Bone marrow (tissue), 2 donors: ENCODE measurements around the gene EXOC8.

Source experiments
- DNase-seq, 2 donors: peaks; one replicate each; lab custom pipeline; 2025; lab: John Stamatoyannopoulos, UW

EXOC8 gene

DNA sequence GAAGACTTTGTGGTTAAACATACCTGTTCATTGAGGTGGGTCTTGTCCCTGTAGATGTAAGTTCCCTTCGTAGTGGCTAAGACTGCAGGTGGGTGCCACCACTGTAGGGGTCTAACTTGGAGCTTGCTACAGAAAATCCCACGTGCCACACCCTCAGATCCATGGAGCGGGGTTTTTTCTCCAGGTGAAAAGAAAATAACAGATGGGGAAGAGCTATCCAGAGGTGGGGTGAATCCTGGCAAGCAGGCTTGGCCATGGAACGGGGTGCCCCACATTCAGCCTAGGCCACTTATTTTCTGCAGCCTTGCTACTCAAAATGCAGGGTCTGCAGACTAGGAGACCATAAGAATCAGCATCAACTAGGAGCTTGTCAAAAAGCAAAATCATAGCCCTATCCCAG is 24.0 kb downstream of the EXOC8 start:
- no peak for DNase-seq

DNA sequence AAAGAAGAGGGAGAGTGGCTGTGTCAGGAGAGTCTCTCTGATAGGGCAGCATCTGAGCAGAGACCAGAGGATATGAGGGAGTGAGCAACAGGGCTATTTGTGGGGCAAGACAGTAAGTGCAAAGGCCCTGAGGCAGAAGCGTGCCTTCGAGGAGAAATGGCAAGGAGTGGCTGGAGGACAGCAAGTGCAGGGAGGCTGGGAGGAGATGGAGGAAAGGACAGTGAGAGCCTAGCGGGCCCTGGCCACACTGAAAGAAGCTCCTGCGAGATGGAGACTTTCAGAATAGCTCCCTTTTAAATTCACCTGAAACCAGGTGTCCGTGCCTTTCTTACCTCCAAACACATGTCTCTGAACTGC is 25.2 kb downstream of the EXOC8 start:
- DNase-seq = no peak

DNA sequence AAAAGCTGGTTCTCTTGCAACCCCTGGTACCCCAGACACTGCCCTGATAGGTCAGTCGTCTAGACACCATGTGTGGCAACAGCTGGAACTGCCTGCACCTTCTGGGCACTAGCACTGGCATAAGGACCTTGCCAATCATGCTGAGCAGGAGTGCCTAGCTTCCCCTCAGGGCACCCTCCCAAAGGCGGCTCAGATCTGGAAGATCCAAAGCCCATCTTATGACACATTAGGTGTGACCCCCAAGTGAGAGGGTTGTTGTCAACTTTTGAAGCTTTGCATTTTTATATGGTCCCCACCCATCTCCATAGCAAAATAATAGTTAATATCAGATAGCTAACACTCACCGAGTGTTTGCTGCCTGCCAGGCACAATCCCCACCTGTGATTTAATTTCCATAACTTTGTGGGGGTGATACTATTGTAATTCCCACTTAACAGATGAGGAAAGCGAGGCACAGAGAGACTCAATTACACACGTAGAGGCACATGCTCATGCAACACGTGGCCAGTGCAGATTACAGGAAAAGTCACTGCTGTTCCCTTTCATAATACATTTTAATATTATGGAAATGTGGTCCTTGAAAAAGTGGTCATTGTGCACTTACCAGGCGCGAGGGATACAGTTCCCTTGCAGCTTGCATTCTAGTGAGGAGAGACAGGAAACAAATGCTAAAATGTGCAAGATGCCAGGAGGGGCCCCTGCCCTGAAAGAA is 25.8 kb downstream of the EXOC8 start:
- no peak for DNase-seq

DNA sequence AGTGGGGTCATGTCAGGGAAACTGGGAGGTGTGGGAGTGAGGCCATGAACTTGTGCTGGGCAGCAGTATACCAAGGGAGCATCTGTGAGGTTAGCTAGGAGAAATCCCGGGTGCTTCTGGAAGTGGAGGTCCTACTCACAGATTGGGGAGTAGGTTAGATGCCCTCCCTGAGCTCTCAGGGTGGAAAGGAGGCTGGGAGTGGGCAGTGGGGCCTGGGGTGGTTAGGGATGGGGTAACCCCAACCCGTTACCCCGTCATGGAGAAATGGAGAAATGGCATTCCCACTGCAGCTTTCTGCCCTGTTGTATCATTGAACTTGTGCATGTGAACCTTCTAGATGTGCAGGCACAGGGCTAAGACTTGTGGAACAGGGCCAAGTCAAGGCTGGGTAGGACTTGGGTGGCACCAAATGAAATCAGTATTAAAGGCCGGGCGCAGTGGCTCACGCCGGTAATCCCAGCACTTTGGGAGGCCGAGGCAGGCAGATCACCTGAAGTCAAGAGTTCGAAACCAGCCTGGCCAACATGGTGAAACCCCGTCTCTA is 27.2 kb downstream of the EXOC8 start:
- no peak for DNase-seq

DNA sequence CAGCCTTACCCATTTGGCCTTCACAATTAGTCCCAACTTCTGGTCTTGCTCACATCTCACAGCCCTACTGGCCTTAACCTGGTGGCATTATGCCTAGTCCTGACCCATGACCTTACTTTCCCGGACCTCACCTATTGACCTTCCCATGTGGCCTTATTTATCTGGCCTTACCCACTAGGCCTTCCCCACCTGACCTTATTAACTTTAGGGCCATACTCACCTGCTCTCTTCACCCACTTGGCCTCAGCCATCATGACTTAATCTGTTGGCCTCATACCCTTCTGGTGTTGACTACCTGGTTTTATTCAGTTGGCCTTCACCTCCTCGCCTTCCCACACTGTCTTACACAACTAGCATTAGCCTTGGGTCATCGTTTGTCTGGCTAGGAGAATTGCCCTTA is 35.7 kb downstream of the EXOC8 start:
- no peak for DNase-seq

DNA sequence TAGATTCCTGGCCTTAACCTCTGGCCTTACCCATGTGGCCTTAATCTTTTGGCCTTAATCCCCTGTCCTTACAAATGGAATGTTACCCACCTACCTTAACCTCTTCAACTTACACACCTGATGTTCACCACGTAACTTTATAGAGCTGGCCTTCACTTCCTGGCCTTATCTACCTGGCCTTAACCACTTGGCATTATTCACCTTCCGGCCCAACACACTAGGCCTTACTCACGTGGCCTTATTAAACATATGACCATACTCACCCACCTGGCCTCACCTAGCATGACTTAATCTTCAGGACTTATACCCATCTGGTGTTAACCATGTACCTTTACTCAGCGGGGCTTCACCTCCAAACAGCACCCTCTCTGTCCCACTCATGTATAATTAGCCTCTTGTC is 41.7 kb downstream of the EXOC8 start:
- no peak for DNase-seq

DNA sequence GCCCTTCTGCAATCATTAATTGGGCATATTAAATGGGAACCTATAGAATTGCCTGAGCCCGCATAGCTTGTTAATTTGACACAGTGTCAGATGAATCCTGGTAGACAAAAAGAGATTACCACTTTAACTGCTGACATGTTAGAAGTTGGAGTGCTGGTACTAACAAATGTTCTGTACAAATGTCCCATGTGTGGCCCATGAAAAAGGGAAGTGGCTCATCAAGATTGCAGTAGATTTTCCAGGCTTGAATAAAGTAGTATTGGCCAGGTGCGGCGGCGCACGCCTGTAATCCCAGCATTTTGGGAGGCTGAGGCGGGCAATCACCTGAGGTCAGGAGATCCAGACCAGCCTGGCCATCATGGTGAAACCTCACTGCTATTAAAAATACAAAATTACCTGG is 51.0 kb downstream of the EXOC8 start:
- peak in 1 of 2 donors; percentile 1 for DNase-seq

DNA sequence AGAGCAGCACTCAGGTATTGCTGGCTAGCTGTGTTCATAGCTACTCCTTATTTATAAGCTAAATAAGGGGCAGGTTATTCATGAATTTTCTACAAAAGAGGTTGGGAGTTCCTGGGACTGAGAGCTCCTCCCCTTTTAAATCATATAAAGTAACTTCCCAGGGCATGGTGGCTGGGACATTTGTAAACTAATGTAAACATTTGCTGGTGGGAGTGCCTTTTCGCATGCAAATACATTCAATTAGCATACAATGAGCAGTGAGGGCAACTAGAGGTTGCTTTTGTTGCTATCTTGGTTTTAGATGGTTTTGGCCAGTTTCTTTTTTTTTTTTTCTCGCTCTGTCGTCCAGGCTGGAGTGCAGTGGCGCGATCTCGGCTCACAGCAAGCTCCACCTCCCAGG is 53.2 kb downstream of the EXOC8 start:
- no peak for DNase-seq
